ENCODE results near the gene C11orf68.
"Not testable (repeated sequence)": the region's sequence is repeated elsewhere in the genome, so short reads cannot be mapped to it uniquely, and the experiment has no call there.

Gene C11orf68

GRCh38 chr11:65911682-65912568, 6.9 kb downstream of the C11orf68 start:
- peak; percentile 77 for DNase-seq

DNA sequence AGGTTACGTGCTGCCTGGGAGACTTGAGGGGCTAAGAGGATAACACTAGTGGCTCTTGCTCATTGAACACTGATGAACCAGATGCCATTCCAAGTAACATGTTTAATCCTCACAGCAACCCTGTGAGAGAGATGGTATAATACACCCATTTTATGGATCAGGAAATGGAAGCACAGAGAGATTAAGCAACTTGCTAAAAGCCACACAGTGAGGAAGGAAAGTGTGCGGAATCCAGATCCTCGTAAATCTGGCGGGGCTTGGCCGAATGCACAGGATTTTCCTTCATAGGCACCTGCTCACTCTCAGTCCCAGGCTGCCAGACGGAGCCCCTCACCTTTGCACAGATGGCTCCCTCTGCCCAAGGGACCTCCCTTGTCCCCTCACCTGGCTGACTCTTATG, 11.0 kb downstream of the C11orf68 start:
- DNase-seq: no peak

DNA sequence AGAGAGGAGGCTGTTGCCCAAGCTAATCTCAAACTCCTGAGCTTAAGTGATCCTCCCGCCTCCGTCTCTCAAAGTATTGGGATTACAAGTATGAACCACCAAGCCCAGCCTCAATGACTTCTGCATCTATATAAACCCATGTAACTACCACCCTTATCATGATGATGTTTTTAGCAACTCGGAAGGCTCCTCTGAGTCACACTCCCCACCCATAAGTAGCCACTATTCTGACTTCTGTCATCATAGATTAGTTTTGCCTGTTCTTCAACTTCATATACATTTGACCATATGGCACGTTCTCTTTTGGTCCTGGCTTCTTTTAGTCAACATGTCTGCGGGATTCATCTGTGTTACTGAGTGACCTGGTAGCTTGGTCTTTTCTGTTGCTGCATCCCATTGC, 12.3 kb downstream of the C11orf68 start:
- no peak for DNase-seq

- DNase-seq: no peak
These were observed 15.1 kb downstream of the C11orf68 start for GRCh38 chr11:65903715-65904114.

DNA sequence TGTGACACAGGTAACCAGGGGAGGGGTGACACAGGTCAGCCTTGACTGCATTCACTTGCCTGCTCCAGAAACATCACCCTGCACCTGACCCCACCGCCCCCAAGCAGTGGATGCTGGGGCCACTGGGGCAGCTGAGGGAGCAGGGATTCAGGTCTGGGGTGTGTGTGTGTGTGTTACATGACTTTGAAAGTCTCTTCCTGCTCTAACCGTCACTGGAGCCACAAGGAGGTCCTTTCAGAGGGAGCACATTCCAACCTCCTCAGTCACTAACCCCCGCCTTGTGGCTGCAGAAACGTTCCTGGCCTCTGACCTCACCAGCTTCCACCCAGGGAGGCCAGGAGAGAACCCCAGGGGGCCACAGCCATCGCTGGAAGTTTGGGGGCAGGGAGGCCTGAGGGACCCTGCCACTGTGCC, 15.8 kb downstream of the C11orf68 start:
- DNase-seq: peak; percentile 96

GRCh38 chr11:65900899-65901180, 18.0 kb downstream of the C11orf68 start:
- DNase-seq: no peak

- DNase-seq: peak; percentile 97
These were observed 18.6 kb downstream of the C11orf68 start, which contains the start of gene FOSL1 for GRCh38 chr11:65900125-65900898. Gene FOSL1, minus strand, starts transcription at chr11:65900388. Its CDS starts 49 bp downstream, at chr11:65900339.

DNA sequence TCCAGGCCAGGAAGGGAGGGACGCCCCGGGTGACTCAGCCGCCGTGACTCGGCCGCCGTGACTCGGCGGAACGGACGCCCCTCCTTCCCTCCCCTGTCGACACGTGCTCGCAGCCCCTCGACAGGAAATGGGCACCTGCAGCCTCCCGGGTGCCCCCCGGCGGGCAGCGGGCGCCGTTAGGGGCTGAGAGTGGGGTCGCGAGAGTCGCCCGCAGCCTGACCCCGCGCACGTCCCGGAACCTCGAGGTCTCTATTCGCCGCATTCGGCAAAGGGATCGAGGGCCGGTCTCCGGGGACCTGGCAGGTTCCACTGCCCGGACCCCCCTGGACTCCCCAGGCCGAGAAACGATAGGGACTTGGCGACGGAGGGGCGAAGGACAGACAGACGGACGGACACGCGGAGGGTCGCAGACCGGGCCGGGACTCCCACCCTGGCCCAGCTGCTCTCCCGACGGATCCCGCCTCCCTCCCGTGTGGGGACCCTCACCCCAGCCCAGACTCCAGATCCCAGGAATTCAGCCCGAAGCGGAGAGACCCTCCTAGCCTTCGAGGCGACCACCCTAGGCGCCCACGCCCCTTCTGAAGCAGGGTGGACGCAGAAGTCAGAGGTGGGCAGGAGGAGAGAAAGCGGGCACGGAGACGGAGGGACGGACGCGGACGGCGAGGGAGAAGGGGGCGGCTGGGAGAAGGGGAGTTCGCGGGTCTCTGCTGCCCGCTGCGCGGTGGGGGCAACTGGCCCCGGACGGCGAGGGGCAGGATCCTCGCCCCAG, 19.3 kb downstream of the C11orf68 start:
- peak; percentile 92 for DNase-seq

GRCh38 chr11:65898656-65899355, 20.1 kb downstream of the C11orf68 start:
- DNase-seq: no peak

- DNase-seq: no peak
These were observed 21.8 kb downstream of the C11orf68 start for GRCh38 chr11:65897020-65897471.

DNA sequence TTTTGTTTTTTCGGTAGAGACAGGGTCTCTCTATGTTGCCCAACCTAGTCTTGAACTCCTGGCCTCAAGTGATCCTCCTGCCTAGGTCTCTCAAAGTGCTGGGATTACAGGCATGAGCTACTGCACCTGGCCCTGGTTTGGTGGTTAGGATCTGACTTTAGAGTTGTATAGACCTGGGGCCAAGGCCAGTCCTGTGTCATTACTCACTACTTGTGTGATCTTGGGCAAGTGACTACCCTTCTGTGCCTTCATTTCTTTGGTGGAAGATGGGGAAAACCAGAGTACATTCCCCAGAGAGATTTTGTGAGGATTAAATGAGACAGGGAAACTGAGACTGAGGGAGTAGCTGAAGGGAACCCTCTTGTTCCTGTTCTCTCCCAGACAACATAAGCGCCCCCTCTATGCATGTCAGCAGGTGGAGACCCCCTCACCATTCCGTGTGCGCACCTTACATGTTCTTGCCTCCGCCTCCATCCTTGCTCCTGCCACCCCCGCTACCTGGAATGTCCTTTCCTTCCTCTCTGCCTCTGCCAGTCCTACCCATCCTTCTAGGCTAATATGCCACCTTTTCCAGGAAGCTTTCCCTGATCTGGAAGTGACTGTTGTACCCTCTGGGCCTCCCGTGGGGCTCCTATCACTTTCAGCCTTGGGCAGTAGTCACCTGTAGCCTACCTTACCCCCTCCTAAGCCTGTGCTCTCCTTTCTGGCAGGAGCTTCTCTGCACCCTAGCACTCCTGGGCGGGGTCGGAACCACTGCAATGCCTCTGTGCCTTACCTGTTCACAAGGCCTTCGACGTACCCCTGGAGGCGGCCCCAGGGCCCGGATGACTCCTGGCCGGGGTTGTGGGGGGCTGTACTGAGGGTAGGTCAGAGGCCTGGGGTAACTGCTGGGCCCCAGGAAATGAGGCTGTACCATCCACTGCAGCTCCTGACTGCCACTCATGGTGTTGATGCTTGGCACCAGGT, 22.5 kb downstream of the C11orf68 start:
- no peak for DNase-seq

GRCh38 chr11:65895482-65895981, 23.3 kb downstream of the C11orf68 start:
- no peak for DNase-seq

DNA sequence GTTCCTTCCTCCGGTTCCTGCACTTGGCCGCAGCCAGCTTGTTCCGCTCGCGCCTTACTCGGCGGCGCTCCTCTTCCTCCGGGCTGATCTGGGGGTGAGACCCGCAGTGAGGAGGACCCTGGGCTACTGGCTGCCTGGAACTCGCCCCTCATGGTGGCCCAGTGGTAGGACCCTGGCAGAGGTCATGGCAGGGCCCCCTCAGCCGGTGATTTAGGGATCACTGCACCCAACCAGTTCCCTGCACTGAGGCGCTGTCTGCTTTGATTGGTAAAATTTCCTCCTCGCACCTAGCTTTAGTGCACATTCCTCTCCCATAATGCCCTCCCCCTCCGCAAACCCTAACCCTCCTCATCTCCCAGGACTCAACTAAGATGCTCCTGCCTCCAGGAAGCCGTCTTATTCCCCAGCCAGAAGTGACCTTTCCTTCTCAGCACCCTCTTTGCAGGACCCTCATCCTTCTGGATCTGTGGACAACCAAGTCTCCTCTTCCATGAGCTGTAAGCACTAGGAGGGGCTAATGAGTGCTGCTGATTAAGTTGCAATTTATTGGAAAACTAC, 24.7 kb downstream of the C11orf68 start:
- no peak for DNase-seq

GRCh38 chr11:65892661-65893317, 26.1 kb downstream of the C11orf68 start:
- no peak for DNase-seq

- not testable (repeated sequence) for DNase-seq
These were observed 26.7 kb downstream of the C11orf68 start for GRCh38 chr11:65892137-65892540.

DNA sequence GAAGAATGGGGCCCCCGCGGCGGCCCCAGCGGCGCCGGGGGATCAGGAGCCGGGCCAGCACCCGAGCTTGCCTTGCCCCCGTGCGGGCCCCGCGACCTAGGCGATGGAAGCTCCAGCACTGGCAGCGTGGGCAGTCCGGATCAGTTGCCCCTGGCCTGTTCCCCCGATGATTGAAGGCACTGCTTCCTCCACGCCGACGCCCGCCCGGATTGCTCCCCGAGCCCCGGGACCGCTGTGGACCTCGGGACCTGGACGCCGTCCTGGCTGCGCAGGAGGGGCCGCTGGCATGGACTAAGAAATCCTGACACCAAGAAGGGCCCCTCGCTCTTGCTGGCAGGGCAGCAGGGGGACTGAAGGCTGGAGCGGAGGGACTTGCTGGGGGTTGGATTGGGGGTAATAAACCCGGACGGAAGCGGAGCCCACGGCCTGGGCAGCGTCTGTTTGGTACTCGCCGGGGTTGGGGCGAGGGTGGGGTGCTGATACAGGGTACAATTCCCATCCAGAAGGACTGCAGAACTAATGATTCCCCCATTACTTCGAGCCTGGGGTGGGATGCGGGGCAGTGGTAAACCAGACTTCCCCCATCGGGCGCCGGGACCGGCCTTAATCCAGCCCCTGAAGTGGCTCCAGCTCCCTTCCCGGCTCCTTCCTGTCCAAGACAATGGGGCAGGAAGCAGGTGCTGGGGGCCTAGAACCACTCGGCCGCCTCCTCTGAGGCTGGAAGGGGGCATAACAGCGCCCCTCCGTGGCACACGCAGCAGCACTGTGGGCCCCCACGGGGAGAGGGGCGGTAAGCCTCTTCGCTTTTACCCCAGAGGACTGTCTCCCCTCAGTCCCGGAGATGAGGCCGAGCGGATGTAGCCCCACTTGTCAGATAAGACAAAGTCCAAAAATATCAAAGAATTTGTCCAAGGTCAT, 27.4 kb downstream of the C11orf68 start:
- no peak for DNase-seq

DNA sequence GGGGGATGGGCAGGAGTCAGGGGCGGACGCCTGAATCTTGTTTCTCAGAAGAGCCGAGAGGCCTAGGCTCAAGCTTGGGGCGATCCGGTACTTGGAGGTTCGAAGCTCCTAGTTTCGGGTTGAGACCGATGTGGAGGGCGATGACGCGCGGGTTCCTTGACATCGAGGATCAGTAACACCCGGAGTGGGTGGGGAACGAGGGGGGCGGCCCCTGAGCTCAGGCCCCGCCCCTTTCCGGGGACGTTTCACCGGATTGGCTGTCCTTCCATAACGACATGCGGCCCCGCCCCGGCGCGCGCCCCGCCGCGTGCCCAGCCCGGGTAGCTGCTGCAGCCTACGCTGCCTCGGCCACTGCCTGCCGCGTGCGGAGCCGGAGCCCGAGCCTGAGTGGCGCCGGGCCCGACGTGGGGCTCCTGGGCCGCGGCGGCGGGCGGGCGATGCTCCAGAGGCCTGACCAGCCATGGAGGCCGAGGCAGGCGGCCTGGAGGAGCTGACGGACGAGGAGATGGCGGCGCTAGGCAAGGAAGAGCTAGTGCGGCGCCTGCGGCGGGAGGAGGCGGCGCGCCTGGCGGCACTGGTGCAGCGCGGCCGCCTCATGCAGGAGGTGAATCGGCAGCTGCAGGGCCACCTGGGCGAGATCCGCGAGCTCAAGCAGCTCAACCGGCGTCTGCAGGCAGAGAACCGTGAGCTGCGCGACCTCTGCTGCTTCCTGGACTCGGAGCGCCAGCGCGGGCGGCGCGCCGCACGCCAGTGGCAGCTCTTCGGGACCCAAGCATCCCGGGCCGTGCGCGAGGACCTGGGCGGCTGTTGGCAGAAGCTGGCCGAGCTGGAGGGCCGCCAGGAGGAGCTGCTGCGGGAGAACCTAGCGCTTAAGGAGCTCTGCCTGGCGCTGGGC, 28.3 kb downstream of the C11orf68 start, which contains the start of gene CCDC85B:
TSS of gene CCDC85B (plus strand) at position 350 of the 895 bp plus-strand sequence. CDS start at position 461, 111 bp downstream.
- DNase-seq: peak; percentile 97

All from islet precursor cell (in vitro differentiated cells).